Measurements from ENCODE around the gene ADAP1.
"Not testable (repeated sequence)": the region's sequence is repeated elsewhere in the genome, so short reads cannot be mapped to it uniquely, and the experiment has no call there.

Gene ADAP1

GRCh38 chr7:957418-958220 lies 3.1 kb upstream of the ADAP1 start:
- DNase-seq = no peak

GRCh38 chr7:956031-956430 lies 1.6 kb upstream of the ADAP1 start:
- DNase-seq = no peak

- DNase-seq = peak; percentile 33
Observed at GRCh38 chr7:953547-954327, 743 bp downstream of the ADAP1 start.

- no peak for DNase-seq
Observed at GRCh38 chr7:952548-953441, 1.7 kb downstream of the ADAP1 start.

GRCh38 chr7:951881-952547 lies 2.5 kb downstream of the ADAP1 start:
- no peak for DNase-seq

- DNase-seq = no peak
Observed at GRCh38 chr7:949021-949934, 5.2 kb downstream of the ADAP1 start.

GRCh38 chr7:947391-948210 lies 6.9 kb downstream of the ADAP1 start:
- no peak for DNase-seq

GRCh38 chr7:946256-946996 lies 8.1 kb downstream of the ADAP1 start:
- DNase-seq = no peak

- DNase-seq = no peak
Observed at GRCh38 chr7:945556-946255, 8.8 kb downstream of the ADAP1 start.

- no peak for DNase-seq
Observed at GRCh38 chr7:945147-945555, 9.3 kb downstream of the ADAP1 start.

- DNase-seq = no peak
Observed at GRCh38 chr7:944744-945143, 9.7 kb downstream of the ADAP1 start.

GRCh38 chr7:943793-944192 lies 10.7 kb downstream of the ADAP1 start:
- not testable (repeated sequence) for DNase-seq

- DNase-seq = no peak
Observed at GRCh38 chr7:940599-941408, 13.7 kb downstream of the ADAP1 start.

- no peak for DNase-seq
Observed at GRCh38 chr7:939843-940242, 14.6 kb downstream of the ADAP1 start.

GRCh38 chr7:938546-939185 lies 15.8 kb downstream of the ADAP1 start:
- no peak for DNase-seq

GRCh38 chr7:937856-938484 lies 16.5 kb downstream of the ADAP1 start:
- no peak for DNase-seq

GRCh38 chr7:936386-937054 lies 18.0 kb downstream of the ADAP1 start:
- DNase-seq = no peak

Measured in activated CD8-positive, alpha-beta memory T cell treated with anti-CD3 and anti-CD28 coated beads, Interleukin-2, amount 50 U/mL, for 4 hours (primary cell).